WTC11 (cell line): ENCODE measurements around the gene FAN1.

Experiments used
- CTCF ChIP-seq: fragments of 200-600 bp; IDR thresholded peaks from 2 replicates; pipeline ENCODE4 v1.8.0; 2022; ENCODE audit warnings: antibody characterized with exemption
- ETV6 ChIP-seq: sonication (generic); formaldehyde crosslinking; IDR thresholded peaks from 2 replicates; pipeline ENCODE4 v1.8.1; 2022; ENCODE audit warnings: mild to moderate bottlenecking, missing genetic modification reagents
- NFYB ChIP-seq: sonication (generic); formaldehyde crosslinking; conservative IDR thresholded peaks from 2 replicates; pipeline ENCODE4 v1.8.0; 2022; ENCODE audit warnings: low read depth, missing genetic modification reagents
- PREB ChIP-seq: sonication (generic); formaldehyde crosslinking; IDR thresholded peaks from 2 replicates; pipeline ENCODE4 v1.8.1; 2022; ENCODE audit warnings: mild to moderate bottlenecking, missing genetic modification reagents, moderate library complexity, borderline replicate concordance
- TP53 ChIP-seq: sonication (generic); formaldehyde crosslinking; IDR thresholded peaks from 2 replicates; pipeline ENCODE4 v1.8.1; 2023; ENCODE audit warnings: mild to moderate bottlenecking, missing genetic modification reagents
- USF2 ChIP-seq: sonication (generic); formaldehyde crosslinking; IDR thresholded peaks from 2 replicates; pipeline ENCODE4 v1.8.1; 2023; ENCODE audit warnings: mild to moderate bottlenecking, missing genetic modification reagents, moderate library complexity
- ZNF416 ChIP-seq: fragments of 250-450 bp; sonication (Bioruptor Pico); IDR thresholded peaks from 2 replicates; pipeline ENCODE4 v1.9.0; 2021; ENCODE audit warnings: mild to moderate bottlenecking, inconsistent platforms

DNA sequence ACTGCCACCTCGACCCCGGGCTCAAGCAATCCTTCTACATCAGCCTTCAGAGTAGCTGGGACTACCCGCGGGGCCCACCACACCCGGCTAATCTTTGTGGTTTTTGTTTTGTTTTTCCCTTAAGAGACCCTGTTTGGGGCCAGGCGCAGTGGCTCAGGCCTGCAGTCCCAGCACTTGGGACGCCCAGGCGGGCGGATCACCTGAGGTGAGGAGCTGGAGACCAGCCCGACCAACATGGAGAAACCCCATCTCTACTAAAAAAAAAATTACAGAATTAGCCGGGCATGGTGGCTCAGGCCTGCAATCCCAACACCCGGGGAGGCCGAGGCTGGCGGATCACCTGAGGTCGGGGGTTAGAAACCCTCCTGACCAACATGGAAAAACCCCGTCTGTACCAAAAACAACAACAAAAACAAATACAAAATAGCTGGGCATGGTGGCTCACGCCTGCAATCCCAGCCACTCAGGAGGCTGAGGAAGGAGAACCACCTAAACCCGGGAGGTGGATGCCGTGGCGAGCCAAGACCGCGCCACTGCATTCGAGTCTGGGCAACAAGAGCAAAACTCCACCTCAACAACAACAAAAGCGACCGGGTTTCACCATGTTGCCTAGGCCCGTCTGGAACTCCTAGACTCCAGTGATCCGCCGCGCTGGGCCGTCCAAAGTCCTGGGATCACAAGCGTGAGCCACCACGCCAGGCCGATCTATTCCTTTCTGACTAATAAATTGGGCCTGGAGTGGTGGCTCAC, 8.1 kb upstream of the FAN1 start:
- TF ChIP-seq ETV6 (no peak), NFYB (no peak), CTCF (no peak), USF2 (no peak), TP53 (no peak), ZNF416 (CRISPR knock-in tag) (no peak), PREB (no peak)
